MCF 10A (cell line): ENCODE results near the gene DDX47. TPM values are rescaled to one million over a fixed set of nuclear protein-coding genes. Genes with fewer than 3 reads are reported as not detected.
A peak's percentile ranks its signal among the peaks of the same experiment; 100 is the strongest.
"Not testable (repeated sequence)": the region's sequence is repeated elsewhere in the genome, so short reads cannot be mapped to it uniquely, and the experiment has no call there.

ENCODE experiments used
- BruUV-seq: library from RNA; stranded (reverse); fragments of 400-500 nt; replicated peaks from 2 replicates; lab custom pipeline; 2021; lab: Mats Ljungman, UMichigan
- CTCF ChIA-PET: fragments of 300-600 bp; sonication (Branson Sonifier 250); formaldehyde crosslinking; extraction: SDS; loops from one replicate; lab custom pipeline; 2021; ENCODE audit warnings: antibody characterized with exemption, inconsistent platforms; lab: Yijun Ruan, JAX
- POLR2A ChIA-PET: fragments of 300-600, 350-650 bp; sonication (Branson Sonifier 250); formaldehyde crosslinking; extraction: SDS; loops from one replicate; lab custom pipeline; 2020; ENCODE audit warnings: antibody characterized with exemption, inconsistent platforms; lab: Yijun Ruan, JAX
- DNase-seq: peaks from one replicate; pipeline ENCODE4 v3.0.0-alpha.2; 2018; ENCODE audit not compliant: unreplicated experiment
- H3K27ac Mint-ChIP-seq: one replicate; pipeline ENCODE4 v1.8.0; 2022; ENCODE audit warnings: mild to moderate bottlenecking, low read depth, mixed read lengths; ENCODE audit not compliant: unreplicated experiment
- H3K27me3 Mint-ChIP-seq: one replicate; pipeline ENCODE4 v1.8.0; 2022; ENCODE audit warnings: mixed read lengths; ENCODE audit not compliant: insufficient read depth, unreplicated experiment
- H3K36me3 Mint-ChIP-seq: one replicate; pipeline ENCODE4 v1.8.0; 2022; ENCODE audit warnings: mild to moderate bottlenecking, moderate library complexity, mixed read lengths; ENCODE audit not compliant: insufficient read depth, unreplicated experiment
- H3K4me1 Mint-ChIP-seq: one replicate; pipeline ENCODE4 v1.8.0; 2022; ENCODE audit warnings: mixed read lengths; ENCODE audit not compliant: insufficient read depth, unreplicated experiment
- H3K4me3 Mint-ChIP-seq: one replicate; pipeline ENCODE4 v1.8.0; 2022; ENCODE audit warnings: mild to moderate bottlenecking, moderate library complexity, mixed read lengths; ENCODE audit not compliant: unreplicated experiment
- H3K9me3 Mint-ChIP-seq: one replicate; pipeline ENCODE4 v1.8.0; 2022; ENCODE audit warnings: mixed read lengths; ENCODE audit not compliant: unreplicated experiment
- intact Hi-C: fragments of 100-400 bp; cut with micrococcal nuclease; formaldehyde crosslinking; loops from 2 replicates; pipeline ENCODE4 v1.14.1; 2022
- total RNA-seq: library from RNA; stranded (reverse); gene quantifications from 2 replicates; pipeline ENCODE4 v1.2.3, GENCODE V29; 2022
- TF ChIP-seq, protein P1 (sequence below): fragments of 200-600 bp; IDR thresholded peaks from one replicate; pipeline ENCODE4 v1.8.0; 2022; ENCODE audit warnings: antibody characterized with exemption, mild to moderate bottlenecking; ENCODE audit not compliant: unreplicated experiment

Gene DDX47
- total RNA-seq, 1 experiment from 2014 or later: 47.7 TPM

DNA sequence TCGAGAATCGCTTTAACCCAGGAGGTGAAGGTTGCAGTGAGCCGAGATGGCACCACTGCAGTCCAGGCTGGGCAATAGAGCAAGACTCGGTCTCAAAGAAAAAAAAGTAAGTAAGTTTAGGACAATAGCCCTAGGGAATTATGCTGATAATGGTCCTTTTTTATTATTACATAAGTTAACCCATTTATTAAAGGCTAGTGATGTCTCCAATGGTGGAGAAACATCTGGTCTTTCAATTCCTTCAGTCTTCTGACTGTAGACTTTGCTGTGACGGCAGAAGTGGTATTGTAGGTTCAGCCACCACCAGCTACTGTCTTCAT, 27.4 kb downstream of the DDX47 start:
- POLR2A ChIA-PET: interaction anchor here (0.6 to 1.2 kb wide), 2 partner anchors 51 to 289 kb away, joined by 4 to 5 read pairs; partner anchors contain the start of gene GPRC5A
- intact Hi-C loops: no loop called here
- CTCF ChIA-PET: interaction anchor here (0.6 to 1.5 kb wide), 4 partner anchors 21 to 287 kb away, joined by 3 to 7 read pairs (median 4); partner anchors contain the start of gene DDX47
- no peak overlapping the region for H3K27ac Mint-ChIP-seq
- BruUV-seq: no TSS peak
- H3K36me3 Mint-ChIP-seq: peaks cover 18% of the 10 kb centered on the region
- TF ChIP-seq, protein P1, sequence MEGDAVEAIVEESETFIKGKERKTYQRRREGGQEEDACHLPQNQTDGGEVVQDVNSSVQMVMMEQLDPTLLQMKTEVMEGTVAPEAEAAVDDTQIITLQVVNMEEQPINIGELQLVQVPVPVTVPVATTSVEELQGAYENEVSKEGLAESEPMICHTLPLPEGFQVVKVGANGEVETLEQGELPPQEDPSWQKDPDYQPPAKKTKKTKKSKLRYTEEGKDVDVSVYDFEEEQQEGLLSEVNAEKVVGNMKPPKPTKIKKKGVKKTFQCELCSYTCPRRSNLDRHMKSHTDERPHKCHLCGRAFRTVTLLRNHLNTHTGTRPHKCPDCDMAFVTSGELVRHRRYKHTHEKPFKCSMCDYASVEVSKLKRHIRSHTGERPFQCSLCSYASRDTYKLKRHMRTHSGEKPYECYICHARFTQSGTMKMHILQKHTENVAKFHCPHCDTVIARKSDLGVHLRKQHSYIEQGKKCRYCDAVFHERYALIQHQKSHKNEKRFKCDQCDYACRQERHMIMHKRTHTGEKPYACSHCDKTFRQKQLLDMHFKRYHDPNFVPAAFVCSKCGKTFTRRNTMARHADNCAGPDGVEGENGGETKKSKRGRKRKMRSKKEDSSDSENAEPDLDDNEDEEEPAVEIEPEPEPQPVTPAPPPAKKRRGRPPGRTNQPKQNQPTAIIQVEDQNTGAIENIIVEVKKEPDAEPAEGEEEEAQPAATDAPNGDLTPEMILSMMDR: no peak
- H3K4me3 Mint-ChIP-seq: no peak overlapping the region
- no peak for DNase-seq
- H3K4me1 Mint-ChIP-seq: peaks cover 45% of the 10 kb centered on the region
- no peaks in the 10 kb centered on the region for H3K27me3 Mint-ChIP-seq
- H3K9me3 Mint-ChIP-seq: no peaks in the 10 kb centered on the region

DNA sequence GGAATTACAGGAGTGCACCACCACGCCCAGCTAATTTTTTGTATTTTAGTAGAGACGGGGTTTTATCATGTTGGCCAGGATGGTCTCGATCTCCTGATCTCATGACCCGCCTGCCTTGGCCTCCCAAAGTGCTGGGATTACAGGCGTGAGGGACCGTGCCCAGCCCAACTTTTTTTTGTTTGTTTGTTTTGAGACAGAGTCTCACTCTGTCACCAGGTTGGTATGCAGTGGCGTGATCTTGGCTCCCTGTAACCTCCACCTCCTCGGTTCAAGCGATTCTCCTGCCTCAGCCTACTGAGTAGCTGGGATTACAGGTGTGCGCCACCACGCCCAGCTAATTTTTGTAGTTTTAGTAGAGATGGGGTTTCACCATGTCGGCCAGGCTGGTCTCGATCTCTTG, 28.3 kb downstream of the DDX47 start:
- H3K4me3 Mint-ChIP-seq, BruUV-seq, H3K27ac Mint-ChIP-seq, intact Hi-C loops, H3K27me3 Mint-ChIP-seq, DNase-seq, H3K9me3 Mint-ChIP-seq: not testable (repeated sequence)
- ChIA-PET CTCF (interaction anchor here (0.6 to 1.5 kb wide), 8 partner anchors 20 to 179 kb away, joined by 3 to 7 read pairs (median 4); partner anchors contain the start of gene DDX47), POLR2A (interaction anchor here (0.6 to 1.2 kb wide), 2 partner anchors 50 to 504 kb away, joined by 4 to 5 read pairs; partner anchors contain the start of gene GPRC5A)
- peaks cover 12% of the 10 kb centered on the region for H3K36me3 Mint-ChIP-seq
- peaks cover 44% of the 10 kb centered on the region for H3K4me1 Mint-ChIP-seq

DNA sequence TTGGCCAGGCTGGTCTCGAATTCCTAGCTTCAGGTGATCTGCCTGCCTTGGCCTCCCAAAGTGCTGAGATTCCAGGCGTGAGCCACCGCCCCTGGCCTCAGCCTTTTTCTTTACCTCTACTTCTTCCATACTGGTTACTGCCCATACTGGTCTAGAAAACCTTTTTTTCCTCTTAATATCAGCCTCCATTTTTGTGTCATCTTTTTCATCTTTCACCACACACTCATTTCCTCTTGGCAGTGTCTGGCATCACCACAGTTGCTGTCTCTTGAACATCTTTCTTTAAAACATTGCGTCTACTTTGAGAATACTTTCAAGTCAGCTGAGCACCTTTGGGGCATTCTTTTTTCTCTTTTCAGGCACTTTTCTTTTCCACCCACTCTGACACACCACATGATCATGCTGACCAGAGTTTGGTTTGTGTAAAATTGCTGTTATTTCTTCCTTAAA, 32.7 kb downstream of the DDX47 start:
- DNase-seq: no peak
- Mint-ChIP-seq H3K4me1 (peaks cover 17% of the 10 kb centered on the region), H3K4me3 (no peak overlapping the region), H3K36me3 (peaks cover 6% of the 10 kb centered on the region), H3K27me3 (no peaks in the 10 kb centered on the region), H3K9me3 (no peaks in the 10 kb centered on the region), H3K27ac (peak overlapping the region; percentile 22)
- intact Hi-C loops: no loop called here
- ChIA-PET CTCF (no interaction called here), POLR2A (interaction anchor here (0.6 to 1.6 kb wide), 4 partner anchors 9 to 34 kb away, joined by 4 to 5 read pairs (median 4); no protein-coding TSS in a partner anchor)
- TF ChIP-seq, protein P1: no peak
- no TSS peak for BruUV-seq

DNA sequence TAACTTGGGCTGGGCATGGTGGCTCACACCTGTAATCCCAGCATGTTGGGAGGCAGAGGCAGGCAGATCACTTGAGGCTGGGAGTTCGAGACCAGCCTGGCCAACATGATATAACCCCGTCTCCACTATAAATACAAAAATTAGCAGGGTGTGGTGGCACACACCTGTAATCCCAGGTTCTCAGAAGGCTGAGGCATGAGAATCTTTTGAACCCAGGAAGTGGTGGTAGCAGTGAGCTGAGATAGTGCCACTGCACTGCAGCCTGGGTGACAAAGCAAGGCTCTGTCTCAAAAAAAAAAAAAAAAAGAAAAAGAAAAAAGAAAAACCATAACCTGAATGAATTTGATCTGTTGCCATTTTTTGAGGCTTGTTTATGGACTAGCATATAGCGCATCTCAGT, 33.6 kb downstream of the DDX47 start:
- intact Hi-C loops, H3K36me3 Mint-ChIP-seq, H3K27ac Mint-ChIP-seq, H3K9me3 Mint-ChIP-seq, H3K27me3 Mint-ChIP-seq, BruUV-seq, CTCF ChIA-PET, H3K4me3 Mint-ChIP-seq, DNase-seq: not testable (repeated sequence)
- peaks cover 17% of the 10 kb centered on the region for H3K4me1 Mint-ChIP-seq
- POLR2A ChIA-PET: interaction anchor here (0.6 to 1.2 kb wide), 2 partner anchors 8 to 33 kb away, joined by 3 read pairs; no protein-coding TSS in a partner anchor

DNA sequence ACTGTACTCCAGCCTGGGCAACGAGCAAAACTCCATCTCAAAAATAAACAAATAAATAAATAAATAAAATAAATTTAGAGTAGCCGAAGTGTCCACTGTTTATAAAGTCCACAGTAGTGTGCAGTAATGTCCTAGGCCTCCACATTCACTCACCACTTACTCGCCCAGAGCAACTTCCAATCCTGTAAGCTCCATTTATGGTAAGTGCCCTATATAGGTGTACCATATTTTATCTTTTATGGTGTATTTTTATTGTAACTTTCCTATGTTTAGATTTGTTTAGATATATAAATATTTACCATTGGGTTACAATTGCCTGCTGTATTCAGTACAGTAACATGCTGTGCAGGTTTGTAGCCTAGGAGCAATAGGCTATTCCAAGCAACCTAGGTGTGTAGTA, 40.3 kb downstream of the DDX47 start:
- Mint-ChIP-seq H3K4me3 (no peak overlapping the region), H3K9me3 (no peaks in the 10 kb centered on the region), H3K27ac (no peak overlapping the region), H3K4me1 (no peaks in the 10 kb centered on the region), H3K36me3 (no peaks in the 10 kb centered on the region), H3K27me3 (no peaks in the 10 kb centered on the region)
- DNase-seq: no peak
- ChIA-PET CTCF (interaction anchor here (1.2 to 1.7 kb wide), 3 partner anchors 17 to 62 kb away, joined by 3 to 9 read pairs (median 7); no protein-coding TSS in a partner anchor), POLR2A (interaction anchor here (1.6 kb wide), 1 partner anchor 19 kb away, joined by 4 read pairs; no protein-coding TSS in a partner anchor)
- BruUV-seq: no TSS peak
- TF ChIP-seq, protein P1: no peak
- intact Hi-C loops: no loop called here
